IMR-90 (cell line): ENCODE results near the gene CAMTA1.

Experiments
- BHLHE40 ChIP-seq: fragments of 150-350 bp; IDR thresholded peaks from 2 replicates; pipeline ENCODE4 v1.6.1; 2016; ENCODE audit warnings: mild to moderate bottlenecking, low read depth, low read length
- CEBPB ChIP-seq: IDR thresholded peaks from 2 replicates; pipeline ENCODE4 v1.6.1; 2012; ENCODE audit warnings: low read depth, low read length, improper control_type of control experiment
- CTCF ChIP-seq: conservative IDR thresholded peaks from 2 replicates; pipeline ENCODE4 v1.5.1; 2012; ENCODE audit warnings: mild to moderate bottlenecking, low read depth, low read length, improper control_type of control experiment
- ELK1 ChIP-seq: fragments of 150-350 bp; IDR thresholded peaks from 2 replicates; pipeline ENCODE4 v1.6.1; 2016; ENCODE audit warnings: low read depth, mild to moderate bottlenecking, low read length, moderate library complexity, borderline replicate concordance
- FOS ChIP-seq: fragments of 150-350 bp; IDR thresholded peaks from 2 replicates; pipeline ENCODE4 v1.6.1; 2016; ENCODE audit warnings: low read depth, low read length
- MAZ ChIP-seq: IDR thresholded peaks from 2 replicates; pipeline ENCODE4 v1.6.1; 2012; ENCODE audit warnings: low read depth, mild to moderate bottlenecking, low read length, improper control_type of control experiment, moderate library complexity, borderline replicate concordance
- MXI1 ChIP-seq: IDR thresholded peaks from 2 replicates; pipeline ENCODE4 v1.6.1; 2012; ENCODE audit warnings: low read depth, mild to moderate bottlenecking, low read length, moderate library complexity, borderline replicate concordance
- NFE2L2 ChIP-seq: fragments of 150-350 bp; IDR thresholded peaks from 2 replicates; pipeline ENCODE4 v1.6.1; 2016; ENCODE audit warnings: low read depth, mild to moderate bottlenecking, low read length
- POLR2A ChIP-seq: IDR thresholded peaks from 2 replicates; pipeline ENCODE4 v1.6.1; 2012; ENCODE audit warnings: mild to moderate bottlenecking, low read depth, low read length
- RAD21 ChIP-seq: IDR thresholded peaks from 2 replicates; pipeline ENCODE4 v1.6.1; 2012; ENCODE audit warnings: low read length, improper control_type of control experiment
- RCOR1 ChIP-seq: IDR thresholded peaks from 2 replicates; pipeline ENCODE4 v1.6.1; 2012; ENCODE audit warnings: mild to moderate bottlenecking, low read length, improper control_type of control experiment; ENCODE audit not compliant: insufficient replicate concordance
- RFX5 ChIP-seq: IDR thresholded peaks from 2 replicates; pipeline ENCODE4 v1.8.0; 2012; ENCODE audit warnings: low read depth, mild to moderate bottlenecking, low read length, moderate library complexity
- USF2 ChIP-seq: fragments of 150-350 bp; IDR thresholded peaks from 2 replicates; pipeline ENCODE4 v1.6.1; 2017; ENCODE audit warnings: mild to moderate bottlenecking, antibody characterized with exemption, low read length, low read depth

- TF ChIP-seq CTCF = no peak
- no peak for TF ChIP-seq CEBPB
- no peak for TF ChIP-seq NFE2L2
- no peak for TF ChIP-seq BHLHE40
- no peak for TF ChIP-seq POLR2A
- no peak for TF ChIP-seq USF2
- no peak for TF ChIP-seq RFX5
- TF ChIP-seq RAD21 = no peak
- TF ChIP-seq MXI1 = no peak
- no peak for TF ChIP-seq FOS
- no peak for TF ChIP-seq ELK1
- no peak for TF ChIP-seq RCOR1
- TF ChIP-seq MAZ = no peak
These were observed 183.9 kb downstream of the CAMTA1 start for GRCh38 chr1:6969106-6969505.
